Neural cell (in vitro differentiated cells): ENCODE results near the gene COA6.

Source experiments
- CTCF ChIP-seq: fragments of 450-650 bp; IDR thresholded peaks from 2 replicates; pipeline ENCODE4 v1.5.1; 2014; ENCODE audit warnings: antibody characterized with exemption, mild to moderate bottlenecking, moderate library complexity; ENCODE audit not compliant: poor library complexity, severe bottlenecking
- EP300 ChIP-seq: fragments of 450-650 bp; conservative IDR thresholded peaks from 2 replicates; pipeline ENCODE4 v1.6.1; 2014; ENCODE audit warnings: antibody characterized with exemption, mild to moderate bottlenecking, moderate library complexity; ENCODE audit not compliant: poor library complexity, severe bottlenecking
- MXI1 ChIP-seq: fragments of 450-650 bp; conservative IDR thresholded peaks from 2 replicates; pipeline ENCODE4 v1.6.1; 2014; ENCODE audit warnings: antibody characterized with exemption, mild to moderate bottlenecking; ENCODE audit not compliant: poor library complexity, severe bottlenecking
- POLR2AphosphoS5 ChIP-seq: IDR thresholded peaks from 2 replicates; pipeline ENCODE4 v1.6.1; 2012
- SMC3 ChIP-seq: fragments of 450-650 bp; conservative IDR thresholded peaks from 2 replicates; pipeline ENCODE4 v1.6.1; 2014; ENCODE audit warnings: antibody characterized with exemption, mild to moderate bottlenecking, moderate library complexity; ENCODE audit not compliant: poor library complexity

GRCh38 chr1:234401658-234402057 is 28.4 kb downstream of the COA6 start:
- TF ChIP-seq POLR2AphosphoS5 (no peak), CTCF (no peak), SMC3 (no peak), EP300 (no peak), MXI1 (no peak)
